Stomach smooth muscle (tissue), 2 donors: ENCODE measurements around the gene RPP25L.

Experiments used
- H3K27ac ChIP-seq: one replicate; pipeline ENCODE4 v1.7.0; 2013; ENCODE audit warnings: mild to moderate bottlenecking, low read length, inconsistent platforms
- H3K27me3 ChIP-seq, 2 donors: one replicate each; pipeline ENCODE4 v1.7.0; 2013; ENCODE audit warnings: low read length in 2 of 2; ENCODE audit not compliant: insufficient read depth in 2 of 2, control insufficient read depth in 1 of 2
- H3K36me3 ChIP-seq, 2 donors: one replicate each; pipeline ENCODE4 v1.7.0; 2013; ENCODE audit warnings: low read length in 2 of 2; ENCODE audit not compliant: control insufficient read depth in 2 of 2, insufficient read depth in 2 of 2
- H3K4me1 ChIP-seq: one replicate; pipeline ENCODE4 v1.7.0; 2013; ENCODE audit warnings: low read length; ENCODE audit not compliant: control insufficient read depth, insufficient read depth
- H3K4me3 ChIP-seq, 2 donors: one replicate each; pipeline ENCODE4 v1.7.0; 2013; ENCODE audit warnings: low read length in 2 of 2
- H3K9ac ChIP-seq, 2 donors: one replicate each; pipeline ENCODE4 v1.7.0; 2013; ENCODE audit warnings: low read length in 2 of 2, mild to moderate bottlenecking in 1 of 2
- H3K9me3 ChIP-seq, 2 donors: one replicate each; pipeline ENCODE4 v1.7.0; 2013; ENCODE audit warnings: low read length in 2 of 2; ENCODE audit not compliant: control insufficient read depth in 2 of 2
- donor health status: healthy.
- donor health status: Pancreatic carcinoma.

Gene RPP25L

GRCh38 chr9:34581318-34581717 lies 30.6 kb downstream of the RPP25L start:
- H3K4me1 ChIP-seq, result peaks cover 13% of the 10 kb centered on the region
- H3K27me3 ChIP-seq, result peaks cover 61 to 63% of the 10 kb centered on the region in 2 donors
- H3K9ac ChIP-seq, result no peak overlapping the region
- H3K4me3 ChIP-seq, result no peak overlapping the region
- no peaks in the 10 kb centered on the region for H3K9me3 ChIP-seq
- H3K36me3 ChIP-seq, result no peaks in the 10 kb centered on the region
- no peak overlapping the region for H3K27ac ChIP-seq

DNA sequence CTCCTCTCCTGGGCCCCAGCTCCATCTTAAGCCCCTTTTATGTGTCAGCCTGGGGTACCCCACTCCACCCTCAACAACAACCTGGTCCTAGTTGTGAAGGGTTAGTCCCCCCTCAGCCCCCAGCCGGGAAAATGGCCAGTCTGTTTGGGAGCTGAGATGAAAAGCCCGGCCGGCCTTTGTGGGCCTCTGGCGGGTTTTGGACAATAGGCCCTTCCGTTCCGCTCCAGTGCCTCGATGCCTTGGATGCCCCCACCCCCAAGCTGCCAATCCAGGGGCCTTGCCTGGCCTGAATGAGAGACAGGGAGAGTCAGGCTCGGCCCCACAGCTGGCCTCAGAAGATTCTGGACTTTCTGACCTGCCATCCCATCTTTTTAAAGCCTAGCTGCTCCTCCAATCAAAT lies 31.5 kb downstream of the RPP25L start:
- peaks cover 13% of the 10 kb centered on the region for H3K4me1 ChIP-seq
- peaks cover 52 to 61% of the 10 kb centered on the region in 2 donors for H3K27me3 ChIP-seq
- no peak overlapping the region for H3K27ac ChIP-seq

DNA sequence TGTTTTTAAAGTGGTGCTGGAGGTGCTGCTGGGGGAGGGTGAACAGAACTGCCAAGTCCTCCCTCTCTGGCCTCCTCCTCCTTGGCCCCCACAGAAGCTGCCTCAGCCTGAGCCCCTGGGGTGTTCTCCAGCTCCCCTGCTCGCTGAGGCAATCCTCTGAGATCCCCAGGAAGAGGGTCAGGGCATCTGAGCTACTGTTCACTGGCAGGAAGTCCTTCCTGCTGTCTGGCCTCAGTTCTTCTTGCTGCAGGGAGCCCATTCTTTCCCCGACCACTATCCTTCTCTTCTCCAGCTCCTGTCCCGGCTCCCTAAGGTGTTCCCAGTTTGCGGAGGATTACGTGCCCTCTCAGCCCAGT lies 32.1 kb downstream of the RPP25L start:
- H3K9me3 ChIP-seq, result no peaks in the 10 kb centered on the region
- H3K9ac ChIP-seq, result no peak overlapping the region
- H3K27me3 ChIP-seq, result peaks cover 47 to 56% of the 10 kb centered on the region in 2 donors
- no peaks in the 10 kb centered on the region for H3K36me3 ChIP-seq
- H3K4me1 ChIP-seq, result peaks cover 13% of the 10 kb centered on the region
- no peak overlapping the region for H3K27ac ChIP-seq
- no peak overlapping the region for H3K4me3 ChIP-seq

More for the DNA sequence above, 31.5 kb downstream of the RPP25L start:
- Histone ChIP-seq H3K4me3 (no peak overlapping the region), H3K9ac (no peak overlapping the region), H3K36me3 (no peaks in the 10 kb centered on the region), H3K9me3 (no peaks in the 10 kb centered on the region)

GRCh38 chr9:34579104-34579807 lies 32.6 kb downstream of the RPP25L start:
- H3K36me3 ChIP-seq, result no peaks in the 10 kb centered on the region
- H3K27ac ChIP-seq, result no peak overlapping the region
- H3K4me1 ChIP-seq, result peaks cover 13% of the 10 kb centered on the region
- no peak overlapping the region for H3K9ac ChIP-seq
- H3K9me3 ChIP-seq, result no peaks in the 10 kb centered on the region
- H3K27me3 ChIP-seq, result peaks cover 46 to 51% of the 10 kb centered on the region in 2 donors
- no peak overlapping the region for H3K4me3 ChIP-seq

- Histone ChIP-seq H3K9me3 (no peaks in the 10 kb centered on the region), H3K27me3 (peaks cover 43 to 46% of the 10 kb centered on the region in 2 donors), H3K9ac (no peak overlapping the region), H3K27ac (no peak overlapping the region), H3K4me3 (peak overlapping the region in 1 of 2 donors; percentile 22), H3K36me3 (no peaks in the 10 kb centered on the region), H3K4me1 (peaks cover 13% of the 10 kb centered on the region)
Observed at GRCh38 chr9:34578241-34579103, 33.4 kb downstream of the RPP25L start.

DNA sequence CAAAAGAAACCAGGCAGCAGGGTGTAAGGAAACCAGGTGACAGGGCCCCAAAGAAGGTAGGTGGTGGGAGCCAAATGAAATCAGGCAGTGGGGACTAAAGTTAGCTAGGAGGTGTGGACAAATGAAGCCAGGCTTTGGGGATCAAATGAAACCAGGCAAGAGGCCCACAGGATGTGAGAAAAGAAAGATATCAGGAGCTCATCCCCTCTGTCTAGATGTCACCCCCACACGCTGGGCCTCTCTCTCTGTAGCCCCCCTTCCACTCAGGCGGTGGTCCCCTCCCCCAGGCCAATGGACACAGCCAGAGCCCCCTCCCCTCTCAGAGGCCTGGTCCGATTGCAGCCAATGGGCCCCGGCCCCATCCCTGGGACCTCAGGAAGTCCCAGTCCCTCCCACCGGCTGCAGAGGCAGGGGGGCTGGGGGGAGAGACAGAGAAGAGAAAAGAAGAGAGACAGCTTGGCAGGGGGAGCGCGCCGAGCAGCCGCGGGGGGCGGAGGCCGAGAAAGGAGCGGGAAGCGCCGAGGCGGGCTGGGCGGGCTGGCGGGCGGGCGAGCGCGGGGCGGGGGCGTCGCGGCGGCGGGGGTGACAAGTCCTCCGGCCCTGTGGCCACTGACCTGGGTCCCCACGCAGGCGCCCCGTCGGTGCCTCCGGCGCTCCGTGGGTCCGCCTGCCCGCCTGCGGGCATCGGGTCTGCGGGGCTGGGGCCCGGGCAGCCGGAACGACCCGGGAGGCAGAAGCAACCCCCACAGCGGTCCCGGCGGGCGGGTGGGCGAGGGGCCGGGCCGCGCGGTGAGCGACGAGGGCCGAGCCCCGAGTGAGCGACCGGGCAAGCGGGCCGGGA lies 34.3 kb downstream of the RPP25L start:
- H3K27ac ChIP-seq, result no peak overlapping the region

DNA sequence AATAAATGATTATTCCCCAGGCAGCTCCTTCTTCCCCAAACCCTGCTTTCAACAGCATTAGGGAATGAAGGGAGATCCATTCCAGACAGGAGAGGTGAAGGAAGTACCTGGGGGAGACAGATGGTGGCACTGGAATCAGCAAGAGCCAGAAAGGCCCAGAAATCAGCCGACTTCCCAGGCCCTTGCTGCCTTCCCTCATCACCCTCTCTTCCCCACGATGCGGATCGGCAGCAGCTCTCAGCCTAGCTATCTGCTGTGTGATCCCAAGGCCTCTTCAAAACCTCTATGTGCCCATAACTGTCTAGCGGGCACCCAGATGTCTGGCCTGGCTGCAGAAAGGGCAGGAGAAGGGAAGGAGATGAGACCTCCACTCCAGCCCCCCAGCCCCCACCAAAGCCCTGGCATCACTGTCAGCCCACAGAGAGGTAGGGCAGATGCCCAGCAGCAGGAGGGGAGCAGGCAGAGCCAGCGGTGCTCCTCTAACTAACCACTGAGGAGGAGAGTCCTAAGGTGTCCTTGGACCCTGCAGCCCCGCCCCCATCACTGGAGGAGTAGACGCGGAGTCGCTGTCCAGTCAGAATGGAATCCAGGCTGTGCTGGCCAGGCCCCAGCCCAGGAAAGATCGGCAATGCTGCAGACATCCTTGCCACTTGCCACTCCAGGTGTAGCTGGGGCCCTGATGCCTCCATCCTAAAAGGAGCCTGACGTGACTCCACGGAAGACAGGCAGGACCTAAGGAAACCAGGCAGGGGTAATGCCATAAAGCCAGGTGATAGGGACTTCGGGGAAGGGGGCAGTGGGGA lies 35.1 kb downstream of the RPP25L start:
- no peaks in the 10 kb centered on the region for H3K36me3 ChIP-seq
- no peaks in the 10 kb centered on the region for H3K9me3 ChIP-seq
- no peak overlapping the region for H3K27ac ChIP-seq
- H3K4me1 ChIP-seq, result peaks cover 16% of the 10 kb centered on the region
- H3K4me3 ChIP-seq, result no peak overlapping the region
- no peak overlapping the region for H3K9ac ChIP-seq
- H3K27me3 ChIP-seq, result peaks cover 38 to 43% of the 10 kb centered on the region in 2 donors

More for the DNA sequence above, 34.3 kb downstream of the RPP25L start:
- no peaks in the 10 kb centered on the region for H3K9me3 ChIP-seq
- H3K4me3 ChIP-seq, result peak overlapping the region in 1 of 2 donors; percentile 22
- peaks cover 13% of the 10 kb centered on the region for H3K4me1 ChIP-seq
- no peak overlapping the region for H3K9ac ChIP-seq
- H3K36me3 ChIP-seq, result no peaks in the 10 kb centered on the region
- peaks cover 42 to 43% of the 10 kb centered on the region in 2 donors for H3K27me3 ChIP-seq

- Histone ChIP-seq H3K4me1 (peaks cover 22% of the 10 kb centered on the region), H3K36me3 (no peaks in the 10 kb centered on the region), H3K27me3 (peaks cover 34 to 39% of the 10 kb centered on the region in 2 donors), H3K9me3 (no peaks in the 10 kb centered on the region), H3K27ac (no peak overlapping the region), H3K4me3 (no peak overlapping the region), H3K9ac (no peak overlapping the region)
Observed at GRCh38 chr9:34575862-34576596, 35.9 kb downstream of the RPP25L start.

DNA sequence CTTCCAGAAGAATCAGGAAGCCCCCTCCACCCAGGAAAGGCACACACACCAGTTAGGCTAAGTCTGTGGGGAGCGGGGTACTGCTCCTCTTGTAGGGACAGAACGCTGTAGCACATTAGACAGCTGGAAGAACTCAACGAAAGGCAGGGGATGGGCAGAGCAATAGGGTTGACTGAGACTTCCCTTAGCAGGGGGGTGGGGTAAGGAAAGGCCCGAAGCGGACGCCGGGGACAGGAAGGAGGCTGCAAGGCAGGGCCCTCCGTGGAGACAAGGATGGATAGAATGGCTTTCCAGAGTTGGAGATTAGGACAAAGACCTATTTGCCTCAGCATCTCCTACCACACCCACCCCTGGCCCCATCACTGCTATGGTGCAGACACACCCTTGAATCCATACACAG lies 36.7 kb downstream of the RPP25L start:
- Histone ChIP-seq H3K4me1 (peaks cover 28% of the 10 kb centered on the region), H3K36me3 (no peaks in the 10 kb centered on the region), H3K27me3 (peaks cover 29 to 33% of the 10 kb centered on the region in 2 donors), H3K9me3 (no peaks in the 10 kb centered on the region), H3K9ac (no peak overlapping the region), H3K4me3 (no peak overlapping the region), H3K27ac (no peak overlapping the region)
